Measurements from ENCODE around the gene CA5A.
"Not testable (repeated sequence)": the region's sequence is repeated elsewhere in the genome, so short reads cannot be mapped to it uniquely, and the experiment has no call there.

The CA5A gene

GRCh38 chr16:87865902-87866555 lies 70.3 kb downstream of the CA5A start:
- DNase-seq (ENCODE audit: low spot score) = not testable (repeated sequence)

- no peak for DNase-seq (ENCODE audit: low spot score)
These were observed 71.9 kb downstream of the CA5A start for GRCh38 chr16:87864331-87864989.

GRCh38 chr16:87863327-87863635 lies 73.0 kb downstream of the CA5A start:
- DNase-seq (ENCODE audit: low spot score) = not testable (repeated sequence)

- not testable (repeated sequence) for DNase-seq (ENCODE audit: low spot score)
These were observed 73.6 kb downstream of the CA5A start for GRCh38 chr16:87862597-87863326.

- not testable (repeated sequence) for DNase-seq (ENCODE audit: low spot score)
These were observed 74.8 kb downstream of the CA5A start for GRCh38 chr16:87861300-87862099.

GRCh38 chr16:87860553-87861299 lies 75.6 kb downstream of the CA5A start:
- DNase-seq (ENCODE audit: low spot score) = no peak

- not testable (repeated sequence) for DNase-seq (ENCODE audit: low spot score)
These were observed 78.0 kb downstream of the CA5A start for GRCh38 chr16:87858151-87858993.

- DNase-seq (ENCODE audit: low spot score) = no peak
These were observed 79.5 kb downstream of the CA5A start for GRCh38 chr16:87856791-87857228.

GRCh38 chr16:87855852-87856715 lies 80.2 kb downstream of the CA5A start:
- DNase-seq (ENCODE audit: low spot score) = no peak

GRCh38 chr16:87854907-87855683 lies 81.2 kb downstream of the CA5A start:
- DNase-seq (ENCODE audit: low spot score) = no peak

GRCh38 chr16:87854053-87854906 lies 82.0 kb downstream of the CA5A start:
- DNase-seq (ENCODE audit: low spot score) = no peak

GRCh38 chr16:87853411-87854052 lies 82.8 kb downstream of the CA5A start:
- DNase-seq (ENCODE audit: low spot score) = peak; percentile 69

GRCh38 chr16:87851601-87852000 lies 84.7 kb downstream of the CA5A start:
- DNase-seq (ENCODE audit: low spot score) = no peak

- DNase-seq (ENCODE audit: low spot score) = no peak
These were observed 85.2 kb downstream of the CA5A start for GRCh38 chr16:87851141-87851587.

GRCh38 chr16:87850009-87851006 lies 86.0 kb downstream of the CA5A start:
- DNase-seq (ENCODE audit: low spot score) = no peak

- no peak for DNase-seq (ENCODE audit: low spot score)
These were observed 86.8 kb downstream of the CA5A start for GRCh38 chr16:87849419-87850008.

Measured in putamen (tissue), 1 donor.